ENCODE data around the gene FOSB.

Gene FOSB

GRCh38 chr19:45468803-45469131 is 971 bp downstream of the FOSB start:
- no peak for DNase-seq

- DNase-seq = peak; percentile 96
Measured at GRCh38 chr19:45469132-45469944, 1.5 kb downstream of the FOSB start.

GRCh38 chr19:45469945-45470761 is 2.4 kb downstream of the FOSB start:
- DNase-seq = peak; percentile 36

GRCh38 chr19:45470762-45471081 is 2.9 kb downstream of the FOSB start:
- no peak for DNase-seq

GRCh38 chr19:45471111-45471930 is 3.5 kb downstream of the FOSB start:
- no peak for DNase-seq

GRCh38 chr19:45471931-45472562 is 4.3 kb downstream of the FOSB start:
- no peak for DNase-seq

- DNase-seq = no peak
Measured at GRCh38 chr19:45472563-45473366, 5.0 kb downstream of the FOSB start.

GRCh38 chr19:45473367-45473681 is 5.5 kb downstream of the FOSB start:
- DNase-seq = no peak

GRCh38 chr19:45473682-45474605 is 6.1 kb downstream of the FOSB start:
- no peak for DNase-seq

- DNase-seq = no peak
Measured at GRCh38 chr19:45474606-45475521, 7.1 kb downstream of the FOSB start.

- no peak for DNase-seq
Measured at GRCh38 chr19:45475537-45476291, 7.9 kb downstream of the FOSB start.

GRCh38 chr19:45476304-45476703 is 8.5 kb downstream of the FOSB start:
- DNase-seq = no peak

- no peak for DNase-seq
Measured at GRCh38 chr19:45477186-45477585, 9.4 kb downstream of the FOSB start.

- no peak for DNase-seq
Measured at GRCh38 chr19:45477713-45478453, 10.1 kb downstream of the FOSB start.

- peak; percentile 96 for DNase-seq
Measured at GRCh38 chr19:45478454-45479238, 10.8 kb downstream of the FOSB start.

- DNase-seq = no peak
Measured at GRCh38 chr19:45483033-45483432, 15.2 kb downstream of the FOSB start.

- no peak for DNase-seq
Measured at GRCh38 chr19:45484273-45484945, 16.6 kb downstream of the FOSB start.
